Esophagus squamous epithelium (tissue), 4 donors: Measurements from ENCODE around the gene NOL3.

Experiments
- CTCF ChIP-seq, 6 experiments: fragments of 450-650 bp in 4 of 6; fragments of 200-600 bp in 2 of 6; sonication (generic) in 2 of 6; IDR thresholded peaks; one replicate each; pipeline ENCODE4 v1.5.1; 2016 to 2019; ENCODE audit warnings: antibody characterized with exemption in 6 of 6, mild to moderate bottlenecking in 4 of 6, moderate library complexity in 4 of 6
- POLR2A ChIP-seq, 4 donors: fragments of 450-650 bp; IDR thresholded peaks; one replicate each; pipeline ENCODE4 v1.6.1; 2017; ENCODE audit warnings: antibody characterized with exemption in 4 of 4, mild to moderate bottlenecking in 4 of 4, moderate library complexity in 3 of 4

GRCh38 chr16:67181346-67181745, 11.0 kb downstream of the NOL3 start:
- no peak for TF ChIP-seq CTCF (IDR thresholded peaks at IDR 0.05)
- no peak for TF ChIP-seq POLR2A (IDR thresholded peaks at IDR 0.05)
